GM12873 (cell line): Measurements from ENCODE around the gene LMBRD2.

Experiments
- CTCF ChIP-seq: IDR thresholded peaks from 2 replicates; pipeline ENCODE4 v1.5.1; 2012; ENCODE audit warnings: low read depth, mild to moderate bottlenecking, moderate library complexity, low read length, control low read depth; ENCODE audit not compliant: insufficient read depth; ENCODE audit errors: missing control alignments

Gene LMBRD2

GRCh38 chr5:36158144-36158543, 6.5 kb upstream of the LMBRD2 start:
- TF ChIP-seq CTCF = no peak

GRCh38 chr5:36156619-36157018, 4.9 kb upstream of the LMBRD2 start:
- no peak for TF ChIP-seq CTCF

- TF ChIP-seq CTCF = no peak
Observed at GRCh38 chr5:36156121-36156601, 4.5 kb upstream of the LMBRD2 start.

DNA sequence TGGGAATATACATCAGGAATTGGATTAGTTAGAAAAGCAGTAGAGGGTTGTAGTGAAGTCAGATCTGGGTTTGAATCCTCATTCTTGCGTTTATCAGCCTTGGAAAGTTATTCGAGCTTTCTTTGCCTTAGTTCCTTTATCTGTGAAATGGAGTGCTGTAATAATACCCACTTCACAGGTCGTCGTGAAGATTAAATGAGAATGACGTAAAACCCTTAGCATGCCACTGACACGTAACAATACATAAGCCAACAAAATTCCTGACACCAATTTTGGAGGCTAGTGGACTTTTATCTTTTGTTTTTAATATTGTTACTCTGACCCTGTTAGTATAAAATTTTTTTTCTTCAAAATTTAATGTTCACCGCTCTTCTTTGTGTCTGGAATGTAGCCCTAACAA, 3.6 kb upstream of the LMBRD2 start:
- TF ChIP-seq CTCF = no peak

- no peak for TF ChIP-seq CTCF
Observed at GRCh38 chr5:36153726-36154125, 2.0 kb upstream of the LMBRD2 start.

DNA sequence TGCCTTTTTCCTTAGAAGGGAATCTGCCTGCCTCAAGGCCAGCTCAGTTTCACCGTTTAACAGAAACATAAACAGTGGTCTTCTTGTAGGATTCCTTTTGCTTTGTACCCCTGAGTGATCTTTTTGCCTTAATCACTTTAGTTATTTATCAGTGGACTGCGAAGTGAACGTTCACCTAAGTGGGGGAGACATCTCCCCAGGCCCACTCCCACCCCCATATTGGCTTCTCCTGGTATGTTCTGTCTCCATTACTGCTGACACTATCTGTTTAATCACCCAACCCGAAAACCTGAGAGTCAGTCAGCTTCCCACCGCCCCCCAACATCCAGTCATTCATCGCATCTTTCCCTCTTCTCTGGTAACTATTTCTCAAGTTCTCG, 1.6 kb upstream of the LMBRD2 start:
- no peak for TF ChIP-seq CTCF

- no peak for TF ChIP-seq CTCF
Observed at GRCh38 chr5:36152324-36153297, 924 bp upstream of the LMBRD2 start.
